Mammary epithelial cell (primary cell): ENCODE results near the gene SPTSSA.

Experiments used
- EZH2 ChIP-seq: IDR thresholded peaks from 2 replicates; pipeline ENCODE4 v1.6.1; 2012; ENCODE audit warnings: low read length, inconsistent platforms, borderline replicate concordance
- TF ChIP-seq, protein P1 (sequence below), 2 donors: IDR thresholded peaks in 1 of 2; conservative IDR thresholded peaks in 1 of 2; 2 replicates each; pipeline ENCODE4 v1.5.1; 2011 to 2012; ENCODE audit warnings: inconsistent platforms in 2 of 2, low read length in 2 of 2, mild to moderate bottlenecking in 2 of 2, control low read depth in 1 of 2, low read depth in 1 of 2; ENCODE audit not compliant: insufficient read depth in 1 of 2; ENCODE audit errors: extremely low read depth in 1 of 2

DNA sequence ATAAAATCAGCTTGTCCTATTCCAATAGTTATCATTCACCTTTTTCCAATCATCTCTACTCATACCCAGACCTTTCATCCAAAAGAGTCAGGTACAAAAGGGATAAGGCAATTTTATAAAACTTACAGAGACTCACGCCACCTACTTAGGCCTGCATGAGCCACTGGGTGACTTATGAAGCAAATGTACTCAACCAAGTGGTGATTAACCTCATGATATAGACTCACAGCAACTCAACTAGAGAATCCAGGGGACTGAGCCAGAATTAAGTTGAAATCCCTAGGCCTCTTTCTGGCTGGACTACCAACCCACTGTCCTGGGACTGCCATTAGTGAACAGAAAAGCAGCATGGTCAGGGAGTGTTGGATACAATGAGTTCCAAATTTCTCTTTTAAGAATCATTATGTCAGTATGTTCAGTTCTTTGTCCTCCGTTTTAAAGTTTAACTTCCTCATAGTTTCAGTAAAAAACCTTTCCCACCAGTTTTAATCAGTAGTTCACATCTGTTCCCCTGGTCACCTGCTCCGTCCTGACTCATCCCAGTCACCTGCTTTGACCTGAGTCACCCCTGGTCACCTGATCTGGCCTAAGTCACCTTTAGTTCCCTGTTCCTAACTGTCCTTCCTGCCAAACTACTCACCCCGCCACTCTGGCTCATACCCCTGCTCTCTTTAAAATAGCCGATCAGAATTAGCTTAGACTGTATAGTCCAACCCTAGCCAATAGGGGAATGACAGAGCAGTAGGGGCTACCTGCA is 36.8 kb downstream of the SPTSSA start:
- TF ChIP-seq, protein P1, sequence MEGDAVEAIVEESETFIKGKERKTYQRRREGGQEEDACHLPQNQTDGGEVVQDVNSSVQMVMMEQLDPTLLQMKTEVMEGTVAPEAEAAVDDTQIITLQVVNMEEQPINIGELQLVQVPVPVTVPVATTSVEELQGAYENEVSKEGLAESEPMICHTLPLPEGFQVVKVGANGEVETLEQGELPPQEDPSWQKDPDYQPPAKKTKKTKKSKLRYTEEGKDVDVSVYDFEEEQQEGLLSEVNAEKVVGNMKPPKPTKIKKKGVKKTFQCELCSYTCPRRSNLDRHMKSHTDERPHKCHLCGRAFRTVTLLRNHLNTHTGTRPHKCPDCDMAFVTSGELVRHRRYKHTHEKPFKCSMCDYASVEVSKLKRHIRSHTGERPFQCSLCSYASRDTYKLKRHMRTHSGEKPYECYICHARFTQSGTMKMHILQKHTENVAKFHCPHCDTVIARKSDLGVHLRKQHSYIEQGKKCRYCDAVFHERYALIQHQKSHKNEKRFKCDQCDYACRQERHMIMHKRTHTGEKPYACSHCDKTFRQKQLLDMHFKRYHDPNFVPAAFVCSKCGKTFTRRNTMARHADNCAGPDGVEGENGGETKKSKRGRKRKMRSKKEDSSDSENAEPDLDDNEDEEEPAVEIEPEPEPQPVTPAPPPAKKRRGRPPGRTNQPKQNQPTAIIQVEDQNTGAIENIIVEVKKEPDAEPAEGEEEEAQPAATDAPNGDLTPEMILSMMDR (conservative IDR thresholded peaks at IDR 0.05 in 1 of 2, IDR thresholded peaks at IDR 0.05 in 1 of 2; ENCODE audit: extremely low read depth in 1 of 2, insufficient read depth in 1 of 2, low read depth in 1 of 2, low read length in 2 of 2) = no peak
- TF ChIP-seq EZH2 = no peak
